Calu3 (cell line): ENCODE results near the gene PRPF39. TPM values are rescaled to one million over a fixed set of nuclear protein-coding genes. Genes with fewer than 3 reads are reported as not detected.

Experiments
- BruUV-seq: library from RNA; stranded (reverse); fragments of 400-500 nt; replicated peaks from 2 replicates; lab custom pipeline; 2021; lab: Mats Ljungman, UMichigan
- CTCF ChIA-PET: fragments of 300-600 bp; sonication (Branson Sonifier 250); formaldehyde crosslinking; loops from one replicate; lab custom pipeline; 2022; ENCODE audit warnings: antibody characterized with exemption; lab: Charles Lee
- DNase-seq: peaks from one replicate; pipeline ENCODE4 v3.0.0; 2022
- H3K27ac Mint-ChIP-seq: one replicate; pipeline ENCODE4 v1.8.0; 2022; ENCODE audit warnings: mixed read lengths; ENCODE audit not compliant: unreplicated experiment
- H3K27me3 Mint-ChIP-seq: one replicate; pipeline ENCODE4 v1.8.0; 2022; ENCODE audit warnings: mixed read lengths; ENCODE audit not compliant: unreplicated experiment
- H3K36me3 Mint-ChIP-seq: one replicate; pipeline ENCODE4 v1.8.0; 2022; ENCODE audit warnings: mild to moderate bottlenecking, moderate library complexity, mixed read lengths; ENCODE audit not compliant: insufficient read depth, unreplicated experiment
- H3K4me1 Mint-ChIP-seq: one replicate; pipeline ENCODE4 v1.8.0; 2022; ENCODE audit warnings: mild to moderate bottlenecking, low read depth, mixed read lengths; ENCODE audit not compliant: unreplicated experiment
- H3K4me3 Mint-ChIP-seq: one replicate; pipeline ENCODE4 v1.8.0; 2022; ENCODE audit warnings: mild to moderate bottlenecking, low read depth, moderate library complexity, mixed read lengths; ENCODE audit not compliant: unreplicated experiment
- H3K9me3 Mint-ChIP-seq: one replicate; pipeline ENCODE4 v1.8.0; 2022; ENCODE audit warnings: low read depth, mixed read lengths; ENCODE audit not compliant: unreplicated experiment
- CTCF ChIP-seq: fragments of 200-600 bp; IDR thresholded peaks from one replicate; pipeline ENCODE4 v1.8.0; 2022; ENCODE audit warnings: antibody characterized with exemption; ENCODE audit not compliant: unreplicated experiment
- intact Hi-C: fragments of 100-400 bp; cut with micrococcal nuclease; formaldehyde crosslinking; loops from one replicate; pipeline ENCODE4 v1.10.0; 2022; ENCODE audit not compliant: unreplicated experiment
- total RNA-seq: library from RNA; stranded (reverse); gene quantifications from 2 replicates; pipeline ENCODE4 v1.2.3, GENCODE V29; 2022

Gene PRPF39
- total RNA-seq, 1 experiment from 2014 or later = 34.2 TPM

- Mint-ChIP-seq H3K4me3 (peak overlapping the region; percentile 22), H3K4me1 (peaks cover 18% of the 10 kb centered on the region), H3K27me3 (no peaks in the 10 kb centered on the region), H3K27ac (peak overlapping the region; percentile 58), H3K36me3 (peaks cover 12% of the 10 kb centered on the region), H3K9me3 (no peaks in the 10 kb centered on the region)
- DNase-seq = no peak
- TF ChIP-seq CTCF = no peak
- CTCF ChIA-PET = interaction anchor here (0.9 to 1.5 kb wide), 2 partner anchors 14 to 199 kb away, joined by 3 to 4 read pairs; no protein-coding TSS in a partner anchor
- intact Hi-C loops = no loop called here
- no TSS peak for BruUV-seq
Measured at GRCh38 chr14:45112896-45113781, 29.2 kb downstream of the PRPF39 start.

- TF ChIP-seq CTCF = no peak
- no peak overlapping the region for H3K4me3 Mint-ChIP-seq
- CTCF ChIA-PET = interaction anchor here (1.5 kb wide), 1 partner anchor 201 kb away, joined by 4 read pairs; no protein-coding TSS in a partner anchor
- DNase-seq = no peak
- peaks cover 12% of the 10 kb centered on the region for H3K36me3 Mint-ChIP-seq
- peaks cover 18% of the 10 kb centered on the region for H3K4me1 Mint-ChIP-seq
- intact Hi-C loops = no loop called here
- H3K27ac Mint-ChIP-seq = no peak overlapping the region
- no peaks in the 10 kb centered on the region for H3K9me3 Mint-ChIP-seq
- no peaks in the 10 kb centered on the region for H3K27me3 Mint-ChIP-seq
- BruUV-seq = no TSS peak
Measured at GRCh38 chr14:45114327-45114726, 30.4 kb downstream of the PRPF39 start.

DNA sequence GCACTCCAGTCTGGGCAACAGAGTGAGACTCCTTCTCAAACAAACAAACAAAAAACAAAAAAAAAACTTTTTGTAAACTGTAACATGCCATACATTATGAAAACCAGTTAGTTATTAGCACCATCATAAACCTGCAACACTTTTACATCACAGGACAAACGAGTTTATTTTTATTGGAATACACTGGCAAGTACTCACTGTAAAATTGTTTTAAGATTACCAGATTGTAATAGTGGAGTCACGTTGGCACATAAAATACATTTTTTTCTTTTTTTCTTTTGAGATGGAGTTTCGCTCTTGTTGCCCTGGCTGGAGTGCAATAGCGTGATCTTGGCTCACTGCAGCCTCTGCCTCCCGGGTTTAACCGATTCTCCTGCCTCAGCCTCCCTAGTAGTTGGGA, 34.7 kb downstream of the PRPF39 start:
- intact Hi-C loops = no loop called here
- Mint-ChIP-seq H3K27ac (no peak overlapping the region), H3K4me1 (peaks cover 5% of the 10 kb centered on the region), H3K36me3 (peaks cover 12% of the 10 kb centered on the region), H3K27me3 (no peaks in the 10 kb centered on the region), H3K4me3 (no peak overlapping the region), H3K9me3 (no peaks in the 10 kb centered on the region)
- CTCF ChIA-PET = no interaction called here
- DNase-seq = no peak
- no peak for TF ChIP-seq CTCF
- BruUV-seq = no TSS peak

DNA sequence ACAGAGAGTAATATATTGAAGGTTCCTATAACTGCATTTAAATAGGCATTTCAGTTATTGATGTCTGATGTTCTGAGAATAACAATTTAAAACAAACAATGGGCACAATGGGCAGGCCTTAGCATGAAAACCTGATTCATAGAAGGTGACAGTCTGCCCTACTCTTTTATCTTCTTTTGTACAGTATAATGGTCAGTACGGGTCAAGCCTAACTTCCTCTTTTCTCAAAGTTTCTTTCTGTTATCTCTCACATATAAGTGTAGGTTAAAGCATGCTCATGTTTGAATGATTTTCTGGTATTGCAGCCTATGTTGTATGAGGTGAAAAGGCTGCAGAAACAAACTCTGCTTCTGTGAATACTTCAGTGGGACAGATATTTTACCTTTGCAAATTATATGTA, 36.2 kb downstream of the PRPF39 start:
- no peaks in the 10 kb centered on the region for H3K27me3 Mint-ChIP-seq
- H3K27ac Mint-ChIP-seq = peak overlapping the region; percentile 64
- no peaks in the 10 kb centered on the region for H3K9me3 Mint-ChIP-seq
- TF ChIP-seq CTCF = no peak
- H3K36me3 Mint-ChIP-seq = peaks cover 13% of the 10 kb centered on the region
- no TSS peak for BruUV-seq
- no peak for DNase-seq
- no peak overlapping the region for H3K4me3 Mint-ChIP-seq
- intact Hi-C loops = no loop called here
- CTCF ChIA-PET = no interaction called here
- no peaks in the 10 kb centered on the region for H3K4me1 Mint-ChIP-seq
